HepG2 (cell line): ENCODE results near the gene JAK2. TPM values are rescaled to one million over a fixed set of nuclear protein-coding genes. Genes with fewer than 3 reads are reported as not detected.

Source experiments
- ARNTL ChIP-seq: sonication (generic); formaldehyde crosslinking; IDR thresholded peaks from 2 replicates; pipeline ENCODE4 v1.4.0; 2020; ENCODE audit warnings: mild to moderate bottlenecking, missing genetic modification reagents
- ASH2L ChIP-seq: fragments of 300-600, 200-600 bp; sonication (generic); IDR thresholded peaks from 2 replicates; pipeline ENCODE4 v1.7.0; 2017; ENCODE audit warnings: low read depth, mild to moderate bottlenecking, moderate library complexity, mixed read lengths, low read length; ENCODE audit not compliant: insufficient read length
- CENPBD1 ChIP-seq: sonication (generic); formaldehyde crosslinking; IDR thresholded peaks from 2 replicates; pipeline ENCODE4 v1.8.0; 2022; ENCODE audit warnings: missing genetic modification reagents, low read depth, mild to moderate bottlenecking, borderline replicate concordance
- FLYWCH1 ChIP-seq: sonication (generic); formaldehyde crosslinking; IDR thresholded peaks from 2 replicates; pipeline ENCODE4 v1.8.1; 2023; ENCODE audit warnings: mild to moderate bottlenecking, missing genetic modification reagents
- FOXC1 ChIP-seq: sonication (generic); formaldehyde crosslinking; IDR thresholded peaks from 2 replicates; pipeline ENCODE4 v1.8.0; 2022; ENCODE audit warnings: mild to moderate bottlenecking, missing genetic modification reagents, borderline replicate concordance
- IRF9 ChIP-seq: sonication (generic); formaldehyde crosslinking; IDR thresholded peaks from 2 replicates; pipeline ENCODE4 v1.8.0; 2022; ENCODE audit warnings: missing genetic modification reagents, mild to moderate bottlenecking, borderline replicate concordance
- MED13 ChIP-seq: sonication (generic); formaldehyde crosslinking; IDR thresholded peaks from 2 replicates; pipeline ENCODE4 v1.5.0; 2020; ENCODE audit warnings: missing genetic modification reagents
- NBN ChIP-seq: fragments of 450-650 bp; conservative IDR thresholded peaks from 2 replicates; pipeline ENCODE4 v1.6.1; 2017
- NFAT5 ChIP-seq: sonication (generic); formaldehyde crosslinking; IDR thresholded peaks from 2 replicates; pipeline ENCODE4 v1.4.0; 2020; ENCODE audit warnings: missing genetic modification reagents
- PHF21A ChIP-seq: sonication (generic); formaldehyde crosslinking; IDR thresholded peaks from 2 replicates; pipeline ENCODE4 v1.5.0; 2020; ENCODE audit warnings: mild to moderate bottlenecking, missing genetic modification reagents
- PPARG ChIP-seq: conservative IDR thresholded peaks from 2 replicates; pipeline ENCODE4 v1.6.1; 2016; ENCODE audit warnings: missing biosample characterization, missing genetic modification reagents
- RBFOX2 ChIP-seq: fragments of 200-400 bp; formaldehyde crosslinking; IDR thresholded peaks from 2 replicates; pipeline ENCODE4 v1.6.1; 2017; ENCODE audit warnings: low read depth, mild to moderate bottlenecking, low read length
- RFX5 ChIP-seq: IDR thresholded peaks from 2 replicates; pipeline ENCODE4 v1.6.1; 2011; ENCODE audit warnings: low read depth, low read length, improper control_type of control experiment
- RXRB ChIP-seq: IDR thresholded peaks from 2 replicates; pipeline ENCODE4 v1.6.1; 2016; ENCODE audit warnings: borderline replicate concordance, missing genetic modification reagents, missing compliant biosample characterization
- SAFB2 ChIP-seq: sonication (generic); formaldehyde crosslinking; IDR thresholded peaks from 2 replicates; pipeline ENCODE4 v1.5.1; 2020; ENCODE audit warnings: missing genetic modification reagents, low read depth, mild to moderate bottlenecking, borderline replicate concordance
- SMAD3 ChIP-seq: sonication (generic); formaldehyde crosslinking; IDR thresholded peaks from 2 replicates; pipeline ENCODE4 v1.4.0; 2020; ENCODE audit warnings: missing genetic modification reagents
- SNRNP70 ChIP-seq: fragments of 200-400 bp; formaldehyde crosslinking; IDR thresholded peaks from 2 replicates; pipeline ENCODE4 v1.6.1; 2017; ENCODE audit warnings: mild to moderate bottlenecking, low read depth, low read length, moderate library complexity
- TAF1 ChIP-seq: sonication (generic); formaldehyde crosslinking; IDR thresholded peaks from 2 replicates; pipeline ENCODE4 v1.4.0; 2020; ENCODE audit warnings: missing genetic modification reagents
- TIGD3 ChIP-seq: sonication (generic); formaldehyde crosslinking; IDR thresholded peaks from 2 replicates; pipeline ENCODE4 v1.5.1; 2020; ENCODE audit warnings: mild to moderate bottlenecking, missing genetic modification reagents, borderline replicate concordance
- ZIK1 ChIP-seq: sonication (generic); formaldehyde crosslinking; IDR thresholded peaks from 2 replicates; pipeline ENCODE4 v1.5.0; 2020; ENCODE audit warnings: mild to moderate bottlenecking, low read depth, missing genetic modification reagents, borderline replicate concordance
- ZNF414 ChIP-seq: sonication (generic); formaldehyde crosslinking; IDR thresholded peaks from 2 replicates; pipeline ENCODE4 v1.5.0; 2020; ENCODE audit warnings: missing genetic modification reagents
- polyA plus RNA-seq, 8 experiments: library from polyadenylated mRNA; depleted of rRNA in 3 of 8; stranded (reverse) in 7 of 8; unstranded in 1 of 8; fragments of >200 nt; fragmentation: Illumina TruSeq in 4 of 8; extraction: Trizol in 4 of 8; gene quantifications; 2 replicates each; pipeline versions ENCODE4 v1.2.1 to v1.2.3, GENCODE V29; 2011 to 2016; ENCODE audit warnings: low read depth in 4 of 8, missing spikeins in 1 of 8, mixed read lengths in 1 of 8; ENCODE audit not compliant: insufficient read depth in 1 of 8
- total RNA-seq, 5 experiments: library from RNA; depleted of rRNA; stranded (reverse); fragments of >200 nt; fragmentation: Illumina TruSeq; extraction: Trizol; gene quantifications; 2 replicates each; pipeline ENCODE4 v1.2.3, GENCODE V29; 2016; ENCODE audit warnings: low read depth in 1 of 5

Gene JAK2
- total and polyA plus RNA-seq, 2 of the 13 experiments (the other 11 are each of a cell fraction or from before 2014, with no cell fraction given) = 1.1 to 4.1 TPM

- TF ChIP-seq TIGD3 (CRISPR knock-in tag) (no peak), ARNTL (CRISPR knock-in tag) (no peak), CENPBD1 (CRISPR knock-in tag) (no peak), SAFB2 (CRISPR knock-in tag) (peak; percentile 24; the same call in 1 of the 2 replicates), SNRNP70 (no peak), SMAD3 (no peak), MED13 (peak; percentile 27), FOXC1 (peak; percentile 82), RXRB (peak; percentile 38; the same call in 1 of the 2 replicates), ZIK1 (no peak), ASH2L (peak; percentile 82), PPARG (CRISPR knock-in tag) (no peak), FLYWCH1 (CRISPR knock-in tag) (peak; percentile 95), NBN (no peak), ZNF414 (CRISPR knock-in tag) (no peak), TAF1 (CRISPR knock-in tag) (peak; percentile 88; the same call in 1 of the 2 replicates), IRF9 (CRISPR knock-in tag) (no peak; the same call in 1 of the 2 replicates), RBFOX2 (peak; percentile 93), RFX5 (no peak), NFAT5 (CRISPR knock-in tag) (no peak), PHF21A (peak; percentile 78; the same call in 1 of the 2 replicates)
These were observed at the start of gene JAK2 (continued) for GRCh38 chr9:4984621-4985385.
